Sigmoid colon (tissue), 4 donors: ENCODE results near the gene CRACR2A.

Experiments
- CTCF ChIP-seq, 4 experiments: fragments of 450-650 bp in 3 of 4; fragments of 200-600 bp in 1 of 4; IDR thresholded peaks; one replicate each; pipeline ENCODE4 v1.5.1; 2016 to 2019; ENCODE audit warnings: antibody characterized with exemption in 4 of 4, mild to moderate bottlenecking in 3 of 4, moderate library complexity in 2 of 4
- EP300 ChIP-seq, 4 donors: sonication (generic); formaldehyde crosslinking; IDR thresholded peaks; one replicate each; pipeline ENCODE4 v1.6.1; 2017; ENCODE audit warnings: antibody characterized with exemption in 4 of 4
- POLR2A ChIP-seq, 2 donors: fragments of 450-650 bp; IDR thresholded peaks; one replicate each; pipeline ENCODE4 v1.6.1; 2016; ENCODE audit warnings: antibody characterized with exemption in 2 of 2, mild to moderate bottlenecking in 2 of 2, moderate library complexity in 2 of 2

GRCh38 chr12:3669594-3669993 is 83.3 kb downstream of the CRACR2A start:
- TF ChIP-seq EP300 (IDR thresholded peaks at IDR 0.05) = no peak
- no peak for TF ChIP-seq CTCF (IDR thresholded peaks at IDR 0.05)
- TF ChIP-seq POLR2A (IDR thresholded peaks at IDR 0.05) = no peak
